Activated naive CD8-positive, alpha-beta T cell treated with anti-CD3 and anti-CD28 coated beads, Interleukin-2, amount 10 ng/mL, durations not matched to agents 7 days and 5 days (primary cell): ENCODE data around the gene UBIAD1. TPM values are rescaled to one million over a fixed set of nuclear protein-coding genes. Genes with fewer than 3 reads are reported as not detected.
"Not testable (repeated sequence)": the region's sequence is repeated elsewhere in the genome, so short reads cannot be mapped to it uniquely, and the experiment has no call there.

Experiments used
- ATAC-seq: fragments of 150-1000 bp; cut with Tn5 transposase; one replicate; pipeline ENCODE4 v1.10.0; 2021; ENCODE audit warnings: low read depth, moderate library complexity
- POLR2A ChIA-PET: fragments of 350-600 bp; sonication (Branson Sonifier 250); formaldehyde crosslinking; loops from one replicate; lab custom pipeline; 2021; ENCODE audit warnings: antibody characterized with exemption; lab: Charles Lee
- DNase-seq: peaks from one replicate; pipeline ENCODE4 v3.0.0; 2021
- H3K27ac Mint-ChIP-seq: one replicate; pipeline ENCODE4 v1.8.0; 2022; ENCODE audit warnings: mild to moderate bottlenecking, mixed read lengths
- H3K27me3 Mint-ChIP-seq: one replicate; pipeline ENCODE4 v1.8.0; 2022; ENCODE audit warnings: mild to moderate bottlenecking, moderate library complexity, mixed read lengths
- H3K36me3 Mint-ChIP-seq: one replicate; pipeline ENCODE4 v1.8.0; 2021; ENCODE audit warnings: mild to moderate bottlenecking, mixed read lengths
- H3K4me1 Mint-ChIP-seq: one replicate; pipeline ENCODE4 v1.8.0; 2021; ENCODE audit warnings: mixed read lengths
- H3K4me3 Mint-ChIP-seq: one replicate; pipeline ENCODE4 v1.8.0; 2022; ENCODE audit warnings: mild to moderate bottlenecking, moderate library complexity, mixed read lengths
- H3K9me3 Mint-ChIP-seq: one replicate; pipeline ENCODE4 v1.8.0; 2021; ENCODE audit warnings: mixed read lengths
- total RNA-seq, 2 experiments: library from RNA; stranded (reverse); gene quantifications; one replicate each; pipeline ENCODE4 v1.2.3, GENCODE V29; 2021

Gene UBIAD1
- total RNA-seq, 2 experiments from 2014 or later: 26.5 to 28.9 TPM

DNA sequence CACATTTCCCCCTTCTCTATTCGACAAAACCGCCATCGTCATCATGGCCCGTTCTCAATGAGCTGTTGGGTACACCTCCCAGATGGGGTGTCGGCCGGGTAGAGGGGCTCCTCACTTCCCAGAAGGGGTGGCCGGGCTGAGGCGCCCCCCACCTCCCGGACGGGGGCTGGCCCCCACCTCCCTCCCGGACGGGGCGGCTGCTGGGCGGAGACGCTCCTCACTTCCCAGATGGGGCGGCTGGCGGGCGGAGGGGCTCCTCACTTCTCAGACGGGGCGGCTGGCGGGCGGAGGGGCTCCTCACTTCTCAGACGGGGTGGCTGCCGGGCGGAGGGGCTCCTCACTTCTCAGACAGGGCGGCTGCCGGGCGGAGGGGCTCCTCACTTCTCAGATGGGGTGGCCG is 32.5 kb downstream of the UBIAD1 start:
- POLR2A ChIA-PET, H3K4me1 Mint-ChIP-seq, DNase-seq, H3K27ac Mint-ChIP-seq, ATAC-seq, H3K4me3 Mint-ChIP-seq, H3K9me3 Mint-ChIP-seq, H3K27me3 Mint-ChIP-seq, H3K36me3 Mint-ChIP-seq: not testable (repeated sequence)

DNA sequence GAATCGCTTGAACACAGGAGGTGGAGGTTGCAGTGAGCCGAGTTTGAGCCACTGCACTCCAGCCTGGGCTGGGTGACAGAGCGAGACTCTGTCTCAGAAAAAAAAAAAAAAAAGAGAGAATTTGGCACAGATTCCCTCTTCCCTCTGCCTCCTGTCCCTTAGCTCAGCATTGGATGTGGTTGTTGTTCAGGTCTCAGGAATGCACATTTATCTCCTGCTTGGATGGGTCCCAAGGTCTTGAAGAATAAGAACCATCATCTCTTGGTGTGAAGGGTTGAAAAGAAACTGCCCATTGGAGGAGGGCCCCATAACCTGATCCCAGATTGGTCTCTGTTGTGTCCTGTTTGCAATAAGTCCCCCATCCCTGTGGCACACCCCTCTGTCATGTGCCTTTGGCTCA is 34.9 kb downstream of the UBIAD1 start:
- Mint-ChIP-seq H3K9me3 (no peaks in the 10 kb centered on the region), H3K27me3 (no peaks in the 10 kb centered on the region), H3K36me3 (no peaks in the 10 kb centered on the region), H3K4me3 (no peak overlapping the region), H3K27ac (no peak overlapping the region), H3K4me1 (peaks cover 2% of the 10 kb centered on the region)
- POLR2A ChIA-PET: no interaction called here
- DNase-seq (no peak), ATAC-seq (no peak)

DNA sequence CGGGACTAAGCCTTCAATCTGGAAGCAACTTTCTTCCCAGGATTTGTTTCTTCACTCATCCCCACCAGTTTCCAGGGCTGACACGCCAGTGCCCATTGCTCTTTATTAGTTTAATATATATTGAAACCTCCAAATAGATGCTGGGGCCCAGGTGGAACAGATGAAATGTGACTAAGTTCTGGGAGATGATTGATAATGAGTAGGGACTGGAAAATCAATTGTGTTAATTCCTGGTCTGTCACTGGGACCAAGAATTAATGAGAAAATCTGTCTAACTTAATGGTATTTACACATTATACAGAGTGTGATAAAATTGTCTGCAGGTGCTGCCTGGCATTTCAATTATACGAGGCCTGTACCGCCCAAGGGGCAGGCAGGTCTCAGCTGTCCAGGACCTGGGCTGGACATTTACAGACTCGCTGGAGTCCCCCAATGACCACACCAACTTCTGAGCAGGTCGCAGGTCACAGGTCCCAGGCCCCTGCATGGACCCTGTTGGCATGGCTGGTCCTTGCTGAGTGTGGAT is 35.8 kb downstream of the UBIAD1 start:
- no peaks in the 10 kb centered on the region for H3K9me3 Mint-ChIP-seq
- H3K36me3 Mint-ChIP-seq: no peaks in the 10 kb centered on the region
- no peaks in the 10 kb centered on the region for H3K27me3 Mint-ChIP-seq
- H3K4me3 Mint-ChIP-seq: no peak overlapping the region
- ATAC-seq: no peak
- H3K4me1 Mint-ChIP-seq: peaks cover 2% of the 10 kb centered on the region
- no peak for DNase-seq
- H3K27ac Mint-ChIP-seq: no peak overlapping the region
- POLR2A ChIA-PET: interaction anchor here (0.5 kb wide), 1 partner anchor 54 kb away, joined by 3 read pairs; no protein-coding TSS in a partner anchor

DNA sequence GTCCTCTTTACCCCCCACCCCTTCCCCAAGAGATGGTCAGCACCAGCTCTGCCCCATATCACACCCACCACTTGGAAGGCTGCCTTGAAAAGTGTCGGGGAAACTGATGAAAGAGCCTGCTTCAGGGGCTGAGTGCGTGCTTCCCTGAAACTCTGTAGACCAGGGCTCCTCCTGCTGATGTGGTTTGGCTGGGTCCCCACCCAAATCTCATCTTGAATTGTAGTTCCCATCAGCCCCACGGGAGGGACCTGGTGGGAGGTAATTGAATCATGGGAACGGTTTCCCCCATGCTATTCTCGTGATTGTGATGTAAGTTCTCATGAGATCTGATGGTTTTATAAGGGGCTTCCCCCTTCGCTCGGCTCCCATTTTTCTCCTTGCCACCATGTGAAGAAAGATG is 36.4 kb downstream of the UBIAD1 start:
- POLR2A ChIA-PET: interaction anchor here (0.5 kb wide), 1 partner anchor 55 kb away, joined by 3 read pairs; no protein-coding TSS in a partner anchor
- H3K27me3 Mint-ChIP-seq: no peaks in the 10 kb centered on the region
- no peak for DNase-seq
- no peaks in the 10 kb centered on the region for H3K36me3 Mint-ChIP-seq
- no peak overlapping the region for H3K27ac Mint-ChIP-seq
- peaks cover 2% of the 10 kb centered on the region for H3K4me1 Mint-ChIP-seq
- ATAC-seq: no peak
- no peak overlapping the region for H3K4me3 Mint-ChIP-seq
- no peaks in the 10 kb centered on the region for H3K9me3 Mint-ChIP-seq

DNA sequence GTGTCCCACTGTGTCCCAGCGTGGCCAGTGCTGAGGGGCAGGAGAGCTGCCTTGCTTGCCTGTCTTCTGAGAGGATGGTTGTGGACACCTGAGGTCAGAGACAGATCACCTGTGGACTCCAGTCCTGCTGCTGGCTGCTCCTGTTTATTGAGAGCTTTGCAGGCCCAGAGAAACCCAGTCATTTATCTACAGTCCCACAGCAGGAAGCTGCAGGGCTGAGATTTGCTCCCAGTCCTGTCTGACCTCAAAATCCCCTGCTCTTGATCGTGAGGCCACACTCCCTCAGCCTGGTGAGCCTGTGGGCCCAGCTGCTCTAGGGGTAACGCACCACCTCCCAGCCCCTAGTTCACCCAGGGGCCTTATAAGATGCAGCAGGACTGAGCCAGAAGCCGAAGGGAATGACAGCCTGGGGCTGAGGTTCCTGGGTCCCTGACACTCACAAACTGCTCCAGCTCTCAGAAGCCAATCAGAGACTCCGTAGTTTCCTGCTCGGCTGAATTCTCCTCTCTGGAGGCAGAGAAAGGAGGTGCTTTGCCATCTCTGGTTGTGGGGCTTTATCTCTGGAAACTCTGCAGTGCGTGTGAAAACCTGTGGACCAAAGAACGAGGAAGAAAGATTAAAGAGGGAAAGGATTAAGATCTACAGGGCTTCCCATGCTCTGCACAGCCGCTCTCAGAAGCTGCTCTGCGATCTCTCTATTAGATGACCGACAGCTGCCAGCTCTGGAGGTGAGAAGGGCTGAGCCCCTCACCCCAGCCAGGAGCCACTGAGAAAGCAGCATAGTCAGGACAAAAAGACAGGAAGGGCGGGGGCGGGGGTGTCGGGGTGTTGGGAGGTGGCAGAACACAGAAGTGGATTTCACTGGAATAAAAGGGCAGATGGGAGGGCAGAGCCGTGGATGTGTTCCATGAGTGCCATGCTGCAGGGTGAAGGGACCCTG is 39.1 kb downstream of the UBIAD1 start:
- no peak overlapping the region for H3K27ac Mint-ChIP-seq
- no peaks in the 10 kb centered on the region for H3K27me3 Mint-ChIP-seq
- H3K36me3 Mint-ChIP-seq: no peaks in the 10 kb centered on the region
- H3K9me3 Mint-ChIP-seq: no peaks in the 10 kb centered on the region
- POLR2A ChIA-PET: no interaction called here
- no peak for ATAC-seq
- DNase-seq: no peak
- peaks cover 2% of the 10 kb centered on the region for H3K4me1 Mint-ChIP-seq
- no peak overlapping the region for H3K4me3 Mint-ChIP-seq

DNA sequence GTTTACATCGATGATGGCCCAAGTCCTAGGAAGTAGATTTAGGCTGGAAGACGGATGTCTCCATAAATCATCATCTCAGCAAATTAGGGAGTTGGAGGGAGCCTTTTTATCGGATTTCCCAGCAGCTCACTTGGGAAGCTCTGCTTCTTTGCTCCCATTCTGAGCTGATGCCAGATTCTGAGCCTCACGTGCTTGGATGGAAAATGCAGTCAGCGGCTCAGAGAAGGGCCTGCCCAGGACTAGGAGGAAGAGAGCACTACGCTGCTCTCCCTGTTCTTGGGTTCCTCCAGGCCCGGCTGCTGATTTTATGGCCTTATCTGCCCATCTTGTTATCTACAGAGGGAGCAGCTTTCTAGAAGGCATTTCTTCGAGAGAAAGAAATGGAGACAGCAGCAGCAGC is 42.0 kb downstream of the UBIAD1 start:
- POLR2A ChIA-PET: no interaction called here
- no peaks in the 10 kb centered on the region for H3K9me3 Mint-ChIP-seq
- peaks cover 2% of the 10 kb centered on the region for H3K4me1 Mint-ChIP-seq
- H3K4me3 Mint-ChIP-seq: no peak overlapping the region
- no peak overlapping the region for H3K27ac Mint-ChIP-seq
- H3K27me3 Mint-ChIP-seq: peaks cover 2% of the 10 kb centered on the region
- ATAC-seq: no peak
- no peaks in the 10 kb centered on the region for H3K36me3 Mint-ChIP-seq
- DNase-seq: no peak

DNA sequence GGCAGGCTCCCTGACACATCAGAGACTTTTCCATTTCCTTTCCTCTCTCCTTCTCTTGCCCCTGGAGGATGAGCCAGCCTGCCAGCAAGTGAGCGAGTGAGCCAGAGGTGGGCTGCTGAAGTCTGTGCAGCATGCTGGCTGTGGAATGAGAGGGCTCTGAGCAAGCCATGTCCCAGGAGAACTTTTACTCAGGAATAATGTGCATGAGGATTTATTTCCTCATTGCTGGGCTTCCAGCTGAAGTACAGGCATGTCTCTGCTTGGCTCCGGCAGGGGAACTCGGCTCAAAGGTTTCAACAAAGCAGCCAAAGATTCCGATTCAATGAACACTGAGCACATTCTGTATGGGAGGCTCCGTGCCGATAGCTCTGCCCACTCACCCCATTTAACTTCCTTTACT is 43.7 kb downstream of the UBIAD1 start:
- no peak for DNase-seq
- H3K9me3 Mint-ChIP-seq: no peaks in the 10 kb centered on the region
- POLR2A ChIA-PET: interaction anchor here (0.6 kb wide), 1 partner anchor 480 kb away, joined by 3 read pairs; no protein-coding TSS in a partner anchor
- H3K27ac Mint-ChIP-seq: no peak overlapping the region
- no peaks in the 10 kb centered on the region for H3K36me3 Mint-ChIP-seq
- no peak overlapping the region for H3K4me3 Mint-ChIP-seq
- peaks cover 2% of the 10 kb centered on the region for H3K27me3 Mint-ChIP-seq
- H3K4me1 Mint-ChIP-seq: peaks cover 6% of the 10 kb centered on the region
- ATAC-seq: no peak

DNA sequence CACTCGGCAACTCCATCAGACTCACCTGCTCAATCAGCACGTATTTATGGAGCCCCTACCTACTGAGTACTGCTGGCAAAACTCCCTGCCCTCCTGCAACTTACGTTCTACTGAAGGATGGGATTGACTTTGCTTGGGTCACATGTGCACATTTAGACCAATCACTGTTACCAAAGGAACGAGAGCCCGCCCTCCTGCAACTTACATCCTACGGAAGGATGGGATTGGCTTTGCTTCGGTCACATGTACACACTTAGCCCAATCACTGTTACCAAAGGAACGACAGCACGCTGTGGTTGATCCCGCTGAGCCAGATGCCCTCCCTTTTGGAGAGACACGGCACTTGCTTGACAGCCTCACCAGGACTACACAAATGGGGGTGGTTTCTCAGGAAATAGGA is 46.0 kb downstream of the UBIAD1 start:
- no peak for DNase-seq
- POLR2A ChIA-PET: no interaction called here
- H3K9me3 Mint-ChIP-seq: no peaks in the 10 kb centered on the region
- no peak overlapping the region for H3K27ac Mint-ChIP-seq
- no peaks in the 10 kb centered on the region for H3K36me3 Mint-ChIP-seq
- no peak overlapping the region for H3K4me3 Mint-ChIP-seq
- H3K27me3 Mint-ChIP-seq: peaks cover 2% of the 10 kb centered on the region
- no peak for ATAC-seq
- peaks cover 3% of the 10 kb centered on the region for H3K4me1 Mint-ChIP-seq

DNA sequence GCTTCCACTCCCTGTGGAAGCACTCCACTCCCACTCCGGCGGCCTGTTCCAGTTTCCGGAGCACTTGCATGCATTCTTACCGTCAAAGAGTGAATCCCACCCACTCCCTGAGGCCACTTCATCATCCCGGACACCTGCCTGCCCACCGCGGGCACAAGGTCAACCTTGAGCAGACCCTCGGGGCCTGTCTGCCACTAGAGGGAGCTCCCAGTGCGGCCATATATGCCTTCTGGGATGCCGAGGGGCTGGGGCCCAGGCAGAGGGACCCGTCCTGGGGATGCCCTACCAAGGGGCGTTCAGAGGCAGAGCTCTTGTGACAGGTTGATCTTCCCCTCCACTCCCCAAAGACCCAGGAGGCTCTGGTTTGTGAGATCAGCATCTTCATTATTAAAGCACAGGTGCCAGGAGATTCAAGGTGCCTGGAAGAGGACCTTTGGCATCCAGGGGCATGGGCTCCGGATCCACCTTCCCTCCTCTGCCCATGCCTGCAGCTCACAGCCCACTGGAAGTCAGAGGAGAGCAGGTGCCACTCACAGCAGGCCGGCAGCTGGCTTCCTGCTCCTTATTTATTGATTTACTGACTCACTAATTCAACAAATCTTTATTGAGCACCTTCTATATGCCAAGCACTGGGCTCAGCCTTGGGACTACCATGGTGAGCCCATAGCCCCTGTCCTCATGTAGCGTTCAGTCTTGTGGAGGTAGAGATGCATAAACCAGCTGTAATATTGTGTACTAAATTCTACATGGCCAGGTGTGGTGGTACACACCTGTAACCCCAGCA is 47.3 kb downstream of the UBIAD1 start:
- POLR2A ChIA-PET: interaction anchor here (0.6 kb wide), 1 partner anchor 10 kb away, joined by 3 read pairs; no protein-coding TSS in a partner anchor
- H3K36me3 Mint-ChIP-seq: no peaks in the 10 kb centered on the region
- H3K4me1 Mint-ChIP-seq: peaks cover 3% of the 10 kb centered on the region
- ATAC-seq: peak; percentile 52
- peak overlapping the region; percentile 6 for H3K4me3 Mint-ChIP-seq
- DNase-seq: peak; percentile 59
- H3K27me3 Mint-ChIP-seq: peaks cover 2% of the 10 kb centered on the region
- no peaks in the 10 kb centered on the region for H3K9me3 Mint-ChIP-seq
- peak overlapping the region; percentile 46 for H3K27ac Mint-ChIP-seq

DNA sequence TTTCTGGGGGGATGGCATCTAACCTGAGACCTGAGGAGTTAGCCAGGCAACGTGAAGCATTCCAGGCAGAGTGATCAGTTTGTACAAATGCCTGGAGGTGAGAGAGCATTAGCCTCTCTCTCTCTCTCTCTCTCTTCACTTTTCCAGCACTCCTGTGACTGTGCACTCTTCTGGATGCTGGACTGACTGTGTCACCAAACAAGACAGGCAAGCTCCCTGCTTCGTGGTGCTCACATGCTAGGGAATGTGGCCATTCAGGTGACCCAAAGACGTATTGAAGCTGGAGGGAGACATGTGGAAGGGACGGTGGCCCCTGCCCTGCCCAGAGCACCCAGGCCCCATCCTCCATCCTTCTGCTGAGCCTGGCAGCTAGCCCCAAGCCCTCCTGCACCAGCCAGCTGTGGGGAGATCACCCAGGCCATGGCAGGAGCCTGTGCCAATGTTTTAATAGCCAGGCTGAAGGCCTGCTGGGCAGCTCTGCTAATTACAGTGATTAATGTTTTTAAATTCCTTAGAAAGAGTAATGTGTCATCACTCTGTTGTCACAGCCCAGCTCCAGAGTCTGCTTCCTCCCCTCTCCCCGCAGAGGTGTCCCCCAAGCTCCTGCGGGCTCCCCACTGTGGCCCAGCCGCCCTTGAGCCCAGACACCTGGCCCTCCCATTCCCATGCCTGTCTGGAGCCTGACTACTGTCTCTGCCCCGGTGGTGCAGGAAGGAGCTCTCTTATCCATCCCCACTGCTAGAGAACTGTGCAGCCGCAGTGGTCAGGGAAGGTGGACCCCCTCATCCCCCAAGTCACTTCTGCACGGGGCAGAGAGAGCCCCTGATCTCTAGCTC is 48.9 kb downstream of the UBIAD1 start:
- Mint-ChIP-seq H3K36me3 (no peaks in the 10 kb centered on the region), H3K27me3 (peaks cover 2% of the 10 kb centered on the region), H3K4me1 (peaks cover 3% of the 10 kb centered on the region), H3K4me3 (no peak overlapping the region), H3K9me3 (no peaks in the 10 kb centered on the region), H3K27ac (no peak overlapping the region)
- DNase-seq (no peak), ATAC-seq (no peak)
- POLR2A ChIA-PET: no interaction called here

DNA sequence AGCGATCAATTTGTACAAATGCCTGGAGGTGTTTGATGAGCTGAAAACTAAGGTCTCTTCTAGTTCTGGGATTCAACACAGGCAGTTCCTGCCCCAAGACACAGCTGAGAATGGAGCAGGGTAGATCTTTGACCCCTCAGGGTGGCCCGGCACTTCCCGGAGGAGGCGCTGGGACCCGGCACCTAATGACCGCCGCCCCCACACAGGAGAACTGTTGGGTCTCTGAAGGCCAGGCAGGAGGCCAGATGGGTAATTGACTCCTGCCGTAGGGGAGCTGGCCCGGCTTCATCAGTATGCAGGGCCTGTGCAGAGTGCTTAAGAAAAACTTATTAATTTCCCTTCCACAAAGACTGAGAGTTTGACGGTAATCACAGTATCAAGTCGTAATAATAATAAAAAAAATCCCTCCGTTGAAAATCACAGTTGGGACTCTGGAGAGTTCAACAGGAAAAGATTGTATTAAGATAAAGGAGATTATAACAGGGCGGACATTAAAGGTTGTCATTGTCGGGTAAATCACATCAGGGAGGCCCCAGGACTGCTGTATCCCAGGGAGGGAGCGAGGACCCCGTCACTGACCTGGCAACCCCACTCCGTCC is 51.7 kb downstream of the UBIAD1 start:
- H3K27ac Mint-ChIP-seq: no peak overlapping the region
- no peaks in the 10 kb centered on the region for H3K36me3 Mint-ChIP-seq
- no peaks in the 10 kb centered on the region for H3K27me3 Mint-ChIP-seq
- POLR2A ChIA-PET: no interaction called here
- DNase-seq: no peak
- no peaks in the 10 kb centered on the region for H3K9me3 Mint-ChIP-seq
- H3K4me1 Mint-ChIP-seq: peaks cover 3% of the 10 kb centered on the region
- no peak for ATAC-seq
- H3K4me3 Mint-ChIP-seq: no peak overlapping the region

DNA sequence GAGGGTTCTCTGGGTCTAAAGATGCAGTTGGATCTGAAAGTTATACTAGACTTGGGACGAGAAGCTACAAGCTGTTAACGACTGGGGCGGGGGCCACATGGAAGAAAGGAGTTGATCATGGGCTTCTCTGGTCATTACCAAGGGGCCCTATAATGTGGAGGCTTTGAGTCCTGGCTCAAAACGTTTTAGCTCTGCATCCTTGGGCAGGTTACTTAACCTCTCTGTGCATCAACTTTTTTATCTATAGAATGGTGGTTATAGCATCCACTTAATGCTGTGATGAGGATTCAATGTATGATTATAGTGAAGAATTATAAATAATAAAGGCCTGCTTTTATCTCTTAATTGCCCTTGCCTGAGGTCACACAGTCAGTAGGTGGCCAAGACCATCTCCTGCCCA is 53.1 kb downstream of the UBIAD1 start:
- H3K36me3 Mint-ChIP-seq: no peaks in the 10 kb centered on the region
- no peak overlapping the region for H3K4me3 Mint-ChIP-seq
- POLR2A ChIA-PET: no interaction called here
- H3K9me3 Mint-ChIP-seq: no peaks in the 10 kb centered on the region
- H3K27ac Mint-ChIP-seq: no peak overlapping the region
- H3K27me3 Mint-ChIP-seq: no peaks in the 10 kb centered on the region
- DNase-seq (no peak), ATAC-seq (no peak)
- no peaks in the 10 kb centered on the region for H3K4me1 Mint-ChIP-seq
